ENCODE data around the gene TOP3B.

- no peak for TF ChIP-seq RAD21 (IDR thresholded peaks at IDR 0.05)
- TF ChIP-seq REST (IDR thresholded peaks at IDR 0.05): no peak
- TF ChIP-seq, protein P1, sequence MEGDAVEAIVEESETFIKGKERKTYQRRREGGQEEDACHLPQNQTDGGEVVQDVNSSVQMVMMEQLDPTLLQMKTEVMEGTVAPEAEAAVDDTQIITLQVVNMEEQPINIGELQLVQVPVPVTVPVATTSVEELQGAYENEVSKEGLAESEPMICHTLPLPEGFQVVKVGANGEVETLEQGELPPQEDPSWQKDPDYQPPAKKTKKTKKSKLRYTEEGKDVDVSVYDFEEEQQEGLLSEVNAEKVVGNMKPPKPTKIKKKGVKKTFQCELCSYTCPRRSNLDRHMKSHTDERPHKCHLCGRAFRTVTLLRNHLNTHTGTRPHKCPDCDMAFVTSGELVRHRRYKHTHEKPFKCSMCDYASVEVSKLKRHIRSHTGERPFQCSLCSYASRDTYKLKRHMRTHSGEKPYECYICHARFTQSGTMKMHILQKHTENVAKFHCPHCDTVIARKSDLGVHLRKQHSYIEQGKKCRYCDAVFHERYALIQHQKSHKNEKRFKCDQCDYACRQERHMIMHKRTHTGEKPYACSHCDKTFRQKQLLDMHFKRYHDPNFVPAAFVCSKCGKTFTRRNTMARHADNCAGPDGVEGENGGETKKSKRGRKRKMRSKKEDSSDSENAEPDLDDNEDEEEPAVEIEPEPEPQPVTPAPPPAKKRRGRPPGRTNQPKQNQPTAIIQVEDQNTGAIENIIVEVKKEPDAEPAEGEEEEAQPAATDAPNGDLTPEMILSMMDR (IDR thresholded peaks at IDR 0.05; ENCODE audit: low read depth, low read length, missing input control): no peak
- no peak for TF ChIP-seq SP1 (IDR thresholded peaks at IDR 0.05)
- TF ChIP-seq TAF1 (conservative IDR thresholded peaks at IDR 0.05): no peak
- TF ChIP-seq JUND (IDR thresholded peaks at IDR 0.05): no peak
- no peak for TF ChIP-seq MAX (IDR thresholded peaks at IDR 0.05)
- TF ChIP-seq ZBTB33 (IDR thresholded peaks at IDR 0.05): no peak
- TF ChIP-seq RXRA (IDR thresholded peaks at IDR 0.05): no peak
- no peak for TF ChIP-seq YY1 (IDR thresholded peaks at IDR 0.05)
- TF ChIP-seq FOXA1 (IDR thresholded peaks at IDR 0.05): no peak
- no peak for TF ChIP-seq GABPA (IDR thresholded peaks at IDR 0.05 in 1 of 2, conservative IDR thresholded peaks at IDR 0.05 in 1 of 2)
Observed at GRCh38 chr22:21964234-21964633, 18.4 kb downstream of the TOP3B start.

Data from liver (tissue), 3 donors.